ENCODE results near the gene LCE1A. TPM values are rescaled to one million over a fixed set of nuclear protein-coding genes. Genes with fewer than 3 reads are reported as not detected.

The LCE1A gene
- total RNA-seq, 2 experiments from 2014 or later = not detected

GRCh38 chr1:152801333-152801732 is 25.9 kb upstream of the LCE1A start:
- H3K79me2 ChIP-seq (ENCODE audit: insufficient read depth, low read depth, low read length) = no peaks in the 10 kb centered on the region
- CTCF ChIA-PET (ENCODE audit: unreplicated experiment) = no interaction called here
- H2AFZ ChIP-seq (ENCODE audit: low read length) = no peak overlapping the region
- H3K4me1 ChIP-seq (ENCODE audit: insufficient read depth, low read length, poor library complexity, severe bottlenecking) = no peaks in the 10 kb centered on the region
- H3K4me3 ChIP-seq (ENCODE audit: low read depth, low read length, poor library complexity, severe bottlenecking) = no peak overlapping the region
- no peaks in the 10 kb centered on the region for H3K9me2 ChIP-seq (ENCODE audit: insufficient read depth, low read length)
- H3K4me2 ChIP-seq (ENCODE audit: low read length) = no peak overlapping the region
- DNase-seq (ENCODE audit: low spot score) = no peak
- H4K20me1 ChIP-seq (ENCODE audit: insufficient read depth, low read length) = no peaks in the 10 kb centered on the region
- H3K9me3 ChIP-seq (ENCODE audit: low read length) = no peaks in the 10 kb centered on the region
- TF ChIP-seq EZH2phosphoT487 (IDR thresholded peaks at IDR 0.05; ENCODE audit: borderline replicate concordance, low read depth, low read length) = no peak
- no peak for TF ChIP-seq CTCF (conservative IDR thresholded peaks at IDR 0.05; ENCODE audit: low read length)
- BruUV-seq (replicated peaks) = no TSS peak
- no peaks in the 10 kb centered on the region for H3K36me3 ChIP-seq (ENCODE audit: insufficient read depth, low read length)
- H3K27ac ChIP-seq (ENCODE audit: low read depth, low read length, poor library complexity, severe bottlenecking) = no peak overlapping the region
- intact Hi-C loops (cut with micrococcal nuclease; ENCODE audit: unreplicated experiment) = no loop called here
- POLR2A ChIA-PET = interaction anchor here (0.9 to 1.3 kb wide), 2 partner anchors 15 to 18 kb away, joined by 3 read pairs; no protein-coding TSS in a partner anchor

GRCh38 chr1:152806576-152806975 is 20.7 kb upstream of the LCE1A start, which contains the start of gene LCE1C:
Gene LCE1C, minus strand, starts transcription at chr1:152806651. Its CDS starts 1,173 bp downstream, at chr1:152805478.
- no peak within 1 kb of the TSS for H3K4me3 ChIP-seq (ENCODE audit: low read depth, low read length, poor library complexity, severe bottlenecking)
- intact Hi-C loops (cut with micrococcal nuclease; ENCODE audit: unreplicated experiment) = no loop called here
- CTCF ChIA-PET (ENCODE audit: unreplicated experiment) = no interaction called here
- no peaks in the 10 kb centered on the region for H3K9me2 ChIP-seq (ENCODE audit: insufficient read depth, low read length)
- no peaks in the 10 kb centered on the region for H3K79me2 ChIP-seq (ENCODE audit: insufficient read depth, low read depth, low read length)
- H3K36me3 ChIP-seq (ENCODE audit: insufficient read depth, low read length) = no peaks in the 10 kb centered on the region
- no peaks in the 10 kb centered on the region for H3K9me3 ChIP-seq (ENCODE audit: low read length)
- H2AFZ ChIP-seq (ENCODE audit: low read length) = no peak within 1 kb of the TSS
- H3K4me1 ChIP-seq (ENCODE audit: insufficient read depth, low read length, poor library complexity, severe bottlenecking) = no peaks in the 10 kb centered on the region
- DNase-seq (ENCODE audit: low spot score) = no peak
- no peaks in the 10 kb centered on the region for H4K20me1 ChIP-seq (ENCODE audit: insufficient read depth, low read length)
- H3K4me2 ChIP-seq (ENCODE audit: low read length) = no peak within 1 kb of the TSS
- no peak within 1 kb of the TSS for H3K27ac ChIP-seq (ENCODE audit: low read depth, low read length, poor library complexity, severe bottlenecking)
- BruUV-seq (replicated peaks) = no TSS peak
- TF ChIP-seq CTCF (conservative IDR thresholded peaks at IDR 0.05; ENCODE audit: low read length) (no peak), EZH2phosphoT487 (IDR thresholded peaks at IDR 0.05; ENCODE audit: borderline replicate concordance, low read depth, low read length) (no peak)
- POLR2A ChIA-PET = no interaction called here

- Histone ChIP-seq H4K20me1 (ENCODE audit: insufficient read depth, low read length) (no peaks in the 10 kb centered on the region), H3K9me3 (ENCODE audit: low read length) (no peaks in the 10 kb centered on the region), H3K4me1 (ENCODE audit: insufficient read depth, low read length, poor library complexity, severe bottlenecking) (no peaks in the 10 kb centered on the region), H3K36me3 (ENCODE audit: insufficient read depth, low read length) (no peaks in the 10 kb centered on the region), H3K27ac (ENCODE audit: low read depth, low read length, poor library complexity, severe bottlenecking) (no peak overlapping the region), H2AFZ (ENCODE audit: low read length) (no peak overlapping the region), H3K9me2 (ENCODE audit: insufficient read depth, low read length) (no peaks in the 10 kb centered on the region), H3K79me2 (ENCODE audit: insufficient read depth, low read depth, low read length) (no peaks in the 10 kb centered on the region), H3K4me3 (ENCODE audit: low read depth, low read length, poor library complexity, severe bottlenecking) (no peak overlapping the region), H3K4me2 (ENCODE audit: low read length) (no peak overlapping the region)
- CTCF ChIA-PET (ENCODE audit: unreplicated experiment) = no interaction called here
- intact Hi-C loops (cut with micrococcal nuclease; ENCODE audit: unreplicated experiment) = no loop called here
- TF ChIP-seq EZH2phosphoT487 (IDR thresholded peaks at IDR 0.05; ENCODE audit: borderline replicate concordance, low read depth, low read length) (no peak), CTCF (conservative IDR thresholded peaks at IDR 0.05; ENCODE audit: low read length) (no peak)
- no TSS peak for BruUV-seq (replicated peaks)
- DNase-seq (ENCODE audit: low spot score) = no peak
- POLR2A ChIA-PET = no interaction called here
These were observed 16.2 kb upstream of the LCE1A start for GRCh38 chr1:152811050-152811449.

All from OCI-LY7 (cell line).